HG03558 (cell line): ENCODE measurements around the gene MTMR12.

Experiments
- ATAC-seq: cut with Tn5 transposase; IDR thresholded peaks from one replicate; pipeline ENCODE4 v1.9.1; 2021; ENCODE audit warnings: moderate number of reproducible peaks; ENCODE audit not compliant: unreplicated experiment; ENCODE audit errors: extremely low read depth

The MTMR12 gene

DNA sequence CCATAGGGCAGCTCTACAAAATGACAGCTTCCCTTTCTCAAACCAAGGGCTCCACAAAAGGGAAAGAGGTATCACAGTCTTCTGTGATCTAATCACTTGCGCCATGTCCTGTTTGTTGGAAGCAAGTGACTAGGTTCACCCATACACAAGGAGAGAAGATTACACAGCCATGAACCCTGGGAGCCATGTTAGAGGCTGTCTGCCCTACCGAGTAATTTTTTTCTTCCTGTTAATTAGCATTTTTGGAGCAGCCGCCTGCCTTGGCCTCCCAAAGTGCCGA lies 105.4 kb downstream of the MTMR12 start:
- no peak for ATAC-seq

DNA sequence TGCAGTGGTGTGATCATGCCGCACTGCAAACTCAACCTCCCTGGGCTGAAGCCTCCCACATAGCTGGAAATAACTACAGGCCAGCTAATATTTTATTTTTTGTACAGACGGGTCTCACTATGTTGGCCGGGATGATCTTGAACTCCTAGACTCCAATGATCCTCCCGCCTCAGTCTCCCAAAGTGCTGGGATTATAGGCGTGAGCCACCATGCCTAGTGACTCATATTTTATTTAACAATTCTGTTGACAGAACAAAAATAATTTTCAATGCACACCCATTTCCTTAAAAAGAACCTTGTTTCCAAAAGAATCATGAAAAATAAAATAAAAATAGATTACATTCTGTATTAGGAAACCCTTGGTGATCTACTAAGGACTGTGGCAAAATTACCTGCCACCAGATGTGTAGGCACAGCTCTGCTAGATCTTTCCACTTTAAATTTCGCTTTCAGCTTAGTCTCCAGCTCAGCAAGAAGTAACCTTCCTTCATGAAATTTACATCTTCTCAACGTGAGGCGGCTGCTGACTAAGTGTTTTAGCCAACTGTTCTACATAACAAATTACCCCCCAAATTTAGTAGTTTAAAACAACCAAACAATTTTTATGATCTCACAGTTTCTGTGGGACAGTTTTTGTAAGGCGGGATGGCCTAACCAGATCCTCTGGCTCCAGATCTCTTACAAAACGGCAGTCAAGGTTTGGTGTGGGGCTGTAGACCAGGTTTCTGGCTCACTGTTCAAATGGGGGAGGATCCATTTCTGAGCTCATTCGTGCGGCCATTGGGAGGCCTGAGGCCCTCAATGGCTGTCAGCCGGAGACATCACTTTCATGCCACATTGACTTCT lies 106.0 kb downstream of the MTMR12 start:
- no peak for ATAC-seq

DNA sequence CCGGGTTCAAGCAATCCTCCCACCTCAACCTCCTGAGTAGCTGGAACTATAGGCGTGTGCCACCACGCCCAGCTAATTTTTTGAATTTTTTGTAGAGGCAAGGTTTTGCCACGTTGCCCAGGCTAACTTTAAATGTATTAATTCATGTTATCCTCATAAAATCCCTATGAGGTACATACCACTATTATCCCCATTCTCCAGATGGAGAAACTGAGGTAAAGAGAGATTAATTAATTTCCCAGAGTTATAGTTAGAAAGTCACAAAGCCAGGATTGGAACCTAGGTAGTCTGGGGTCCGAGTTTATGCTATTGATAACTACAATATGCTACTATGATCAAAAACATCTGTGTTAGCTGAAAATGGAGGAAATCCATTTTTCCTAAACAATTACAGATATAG lies 106.7 kb downstream of the MTMR12 start:
- ATAC-seq = no peak

DNA sequence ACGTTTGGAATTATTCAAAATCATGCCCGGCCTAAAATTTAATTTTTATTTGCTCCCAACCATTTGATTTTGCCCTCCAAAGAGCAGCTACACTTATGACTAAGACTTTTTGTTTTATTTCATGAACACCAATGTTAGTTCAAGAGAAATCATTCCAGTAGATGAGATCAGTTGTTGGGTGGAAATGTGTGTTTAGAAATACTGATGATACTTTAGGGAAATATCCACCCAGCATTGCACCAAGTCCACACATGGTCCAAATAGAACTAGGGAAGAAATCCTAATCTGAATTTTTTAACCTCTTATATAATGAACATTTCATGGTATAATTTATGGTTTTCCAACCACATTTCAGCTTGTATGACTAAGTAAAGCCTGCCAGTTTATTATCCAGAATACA lies 110.3 kb downstream of the MTMR12 start:
- ATAC-seq = no peak

DNA sequence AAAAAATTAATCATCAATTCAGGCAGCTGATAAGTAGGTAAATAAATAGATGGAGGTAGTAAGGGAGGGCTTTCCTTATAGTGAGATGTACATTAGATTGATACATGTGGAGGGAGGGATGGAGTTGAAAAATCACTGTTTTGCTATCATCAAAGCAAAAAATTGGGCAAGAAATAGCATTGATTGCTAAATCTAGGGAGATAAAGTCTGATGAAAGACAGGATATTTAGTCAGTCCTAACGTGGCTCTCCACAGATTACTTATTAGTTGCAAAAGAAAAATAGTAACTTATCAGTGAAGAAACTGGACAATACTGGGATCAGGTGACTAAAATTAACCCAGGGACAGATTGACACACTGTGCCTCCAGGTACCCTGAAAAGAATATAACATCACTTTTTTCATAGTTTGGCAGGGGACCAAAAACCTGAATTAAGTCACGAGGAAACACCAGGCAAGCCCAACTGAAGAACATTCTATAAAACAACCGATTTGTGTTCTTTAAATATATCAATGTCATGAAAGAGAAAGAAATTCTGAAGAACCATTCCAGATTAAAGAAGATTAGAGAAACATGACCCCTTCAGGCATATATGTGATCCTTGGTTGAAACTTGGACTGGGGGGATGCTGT lies 111.5 kb downstream of the MTMR12 start:
- no peak for ATAC-seq

DNA sequence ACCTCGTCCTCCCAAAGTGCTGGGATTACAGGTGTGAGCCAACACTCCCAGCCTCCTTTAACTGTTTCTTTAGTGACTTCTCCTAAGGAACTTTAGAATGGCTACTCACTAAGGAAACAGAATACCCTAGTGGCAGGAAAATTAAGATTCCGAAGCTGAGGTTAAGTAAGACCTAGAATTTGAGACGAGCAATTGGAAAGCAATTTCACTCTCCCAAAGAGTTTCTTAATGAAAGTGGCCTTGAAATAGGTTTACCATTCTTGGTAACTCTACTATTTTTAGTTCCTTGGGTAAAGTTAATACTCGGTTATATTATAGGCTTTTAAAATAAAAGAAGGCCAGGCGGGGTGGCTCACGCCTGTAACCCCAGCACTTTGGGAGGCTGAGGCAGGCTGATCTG lies 115.7 kb downstream of the MTMR12 start:
- ATAC-seq = no peak

DNA sequence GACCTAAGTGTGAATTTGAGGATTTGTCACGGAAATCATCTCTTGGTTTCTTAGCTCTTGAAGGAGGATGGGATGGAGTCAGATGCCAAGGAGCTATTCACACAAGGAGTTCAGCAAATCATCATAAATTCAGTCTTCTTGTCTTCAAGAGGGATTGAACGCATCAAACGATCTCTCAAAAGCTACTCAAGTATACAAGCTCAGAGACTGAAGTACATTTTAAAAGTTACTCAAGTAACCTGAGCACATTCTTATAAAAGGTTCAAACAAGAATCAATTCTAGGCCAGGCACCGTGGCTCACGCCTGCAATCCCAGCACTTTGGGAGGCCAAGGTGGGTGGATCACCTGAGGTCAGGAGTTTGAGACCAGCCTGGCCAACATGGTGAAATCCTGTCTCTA lies 117.5 kb downstream of the MTMR12 start:
- ATAC-seq = no peak

DNA sequence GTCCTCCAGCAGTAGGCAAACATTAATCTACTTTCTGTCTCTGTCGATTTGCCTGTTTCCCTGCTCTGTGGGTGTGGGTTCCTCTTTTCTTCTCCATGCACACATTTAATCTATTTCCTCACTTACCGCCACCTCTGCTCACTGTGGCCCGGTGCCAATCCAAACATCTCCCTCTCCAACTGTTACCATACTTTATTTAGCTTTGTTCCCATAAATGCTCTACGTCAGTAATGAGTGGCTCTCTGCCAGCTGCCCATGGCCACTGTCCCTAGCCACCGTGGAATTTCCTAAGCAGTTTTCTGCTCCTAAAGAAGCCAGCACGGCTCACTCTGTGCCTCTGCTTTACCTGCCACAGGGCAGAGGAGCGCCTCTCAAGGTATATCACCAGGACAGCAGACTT lies 119.1 kb downstream of the MTMR12 start:
- no peak for ATAC-seq

DNA sequence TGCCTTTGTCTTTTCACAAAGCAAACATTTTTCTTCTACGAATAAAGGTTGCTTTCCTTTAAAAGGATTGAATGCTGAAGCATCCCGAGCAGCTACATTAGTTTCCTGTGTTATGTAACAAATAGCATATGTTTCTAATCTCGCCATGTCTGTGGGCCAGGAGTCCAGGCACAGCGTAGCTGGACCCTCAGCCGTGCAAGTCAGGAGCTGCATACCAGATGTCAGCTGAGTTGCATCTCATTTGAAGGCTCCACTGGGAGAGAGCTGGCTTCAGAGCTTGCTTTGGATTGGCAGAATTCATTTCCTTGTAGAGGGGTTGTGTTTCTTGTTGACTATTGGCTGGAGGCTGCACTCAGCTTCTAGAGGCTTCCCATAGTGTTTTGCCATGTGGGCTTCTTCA lies 122.6 kb downstream of the MTMR12 start:
- no peak for ATAC-seq

DNA sequence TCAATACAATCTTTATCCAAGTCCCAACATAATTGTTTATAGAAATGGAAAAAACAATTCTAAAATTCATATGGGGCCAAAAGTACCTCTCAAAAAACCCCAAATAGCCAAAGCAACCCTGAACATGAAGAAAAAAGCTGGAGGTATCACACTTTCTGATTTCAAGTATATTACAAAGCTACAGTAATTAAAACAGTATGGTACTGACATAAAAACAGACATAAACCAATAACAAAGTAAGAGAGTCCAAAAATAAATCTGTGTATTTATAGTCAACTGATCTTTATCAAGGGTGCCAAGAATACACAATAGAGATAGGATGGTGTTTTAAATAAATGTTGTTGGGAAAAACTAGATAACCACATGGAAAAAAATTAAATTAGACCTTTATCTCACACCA lies 125.1 kb downstream of the MTMR12 start:
- ATAC-seq = no peak

DNA sequence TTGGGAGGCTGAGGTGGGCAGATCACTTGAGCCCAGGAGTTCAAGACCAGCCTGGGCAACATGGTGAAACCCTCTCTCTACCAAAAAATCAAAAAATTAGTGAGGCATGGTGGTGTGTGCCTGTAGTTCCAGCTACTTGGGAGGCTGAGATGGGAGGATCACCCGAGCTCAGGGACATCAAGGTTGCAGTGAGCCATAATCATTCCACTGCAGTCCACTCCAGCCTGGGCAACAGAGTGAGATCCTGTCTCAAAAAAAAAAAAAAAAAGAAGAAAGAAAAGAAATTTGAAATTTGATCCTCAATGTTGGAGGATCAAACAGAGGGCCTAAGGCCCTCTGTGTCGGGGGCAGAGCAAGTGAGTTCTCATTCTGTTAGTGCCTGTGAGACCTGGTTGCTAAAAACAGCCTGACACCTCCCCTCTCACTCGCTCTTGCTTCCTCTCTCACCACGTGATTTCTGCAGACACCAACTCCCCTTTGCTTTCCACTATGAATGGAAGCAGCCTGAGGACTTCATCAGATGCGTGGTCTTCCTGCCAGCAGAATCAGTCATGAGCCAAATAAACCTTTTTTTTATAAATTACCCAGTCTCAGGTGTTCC lies 130.2 kb downstream of the MTMR12 start:
- ATAC-seq = peak; percentile 67
